ENCODE measurements around the gene BATF.

The BATF gene

GRCh38 chr14:75563931-75564330, 41.7 kb downstream of the BATF start:
- DNase-seq: no peak

GRCh38 chr14:75565056-75565455, 42.8 kb downstream of the BATF start:
- DNase-seq: no peak

- peak; percentile 91 for DNase-seq
Observed at GRCh38 chr14:75566321-75566720, 44.1 kb downstream of the BATF start.

- no peak for DNase-seq
Observed at GRCh38 chr14:75566752-75567151, 44.5 kb downstream of the BATF start.

GRCh38 chr14:75568140-75568539, 45.9 kb downstream of the BATF start:
- no peak for DNase-seq

GRCh38 chr14:75568791-75569190, 46.5 kb downstream of the BATF start:
- peak; percentile 53 for DNase-seq

- DNase-seq: no peak
Observed at GRCh38 chr14:75570797-75571196, 48.5 kb downstream of the BATF start.

GRCh38 chr14:75572104-75572503, 49.8 kb downstream of the BATF start:
- DNase-seq: no peak

- no peak for DNase-seq
Observed at GRCh38 chr14:75577090-75577489, 54.8 kb downstream of the BATF start.

GRCh38 chr14:75577729-75578101, 55.4 kb downstream of the BATF start:
- DNase-seq: peak; percentile 86

GRCh38 chr14:75578102-75578785, 56.0 kb downstream of the BATF start, which contains the start of gene FLVCR2:
TSS of gene FLVCR2 (plus strand) at chr14:75578620. CDS start at chr14:75578973, 353 bp downstream.
- peak; percentile 74 for DNase-seq

- DNase-seq: no peak
Observed at GRCh38 chr14:75578786-75579337, 56.6 kb downstream of the BATF start.

GRCh38 chr14:75579338-75579864, 57.1 kb downstream of the BATF start:
- DNase-seq: no peak

- no peak for DNase-seq
Observed at GRCh38 chr14:75579882-75580281, 57.6 kb downstream of the BATF start.

- no peak for DNase-seq
Observed at GRCh38 chr14:75587388-75587787, 65.1 kb downstream of the BATF start.

- DNase-seq: no peak
Observed at GRCh38 chr14:75589931-75590330, 67.7 kb downstream of the BATF start.

- no peak for DNase-seq
Observed at GRCh38 chr14:75591331-75591946, 69.2 kb downstream of the BATF start.

GRCh38 chr14:75591987-75592575, 69.8 kb downstream of the BATF start:
- DNase-seq: no peak

GRCh38 chr14:75595226-75595625, 73.0 kb downstream of the BATF start:
- DNase-seq: no peak

All from stimulated activated CD4-positive, alpha-beta T cell treated with anti-CD3 and anti-CD28 coated beads, Interleukin-15, amount 100 ng/mL, for 24 hours (primary cell).